Hepatocyte (in vitro differentiated cells): Measurements from ENCODE around the gene CHST4. TPM values are rescaled to one million over a fixed set of nuclear protein-coding genes. Genes with fewer than 3 reads are reported as not detected.

ENCODE experiments used
- DNase-seq: peaks from one replicate; pipeline ENCODE4 v3.0.0-alpha.2; 2016; ENCODE audit warnings: low spot score
- H2AFZ ChIP-seq: fragments of 200-600 bp; sonication (generic); 2 replicates; pipeline ENCODE4 v1.6.0; 2016; ENCODE audit warnings: antibody characterized with exemption, mild to moderate bottlenecking
- H3K27ac ChIP-seq: fragments of 200-600 bp; sonication (generic); 2 replicates; pipeline ENCODE4 v1.5.1; 2016; ENCODE audit warnings: mild to moderate bottlenecking
- H3K27me3 ChIP-seq: fragments of 200-600 bp; sonication (generic); 2 replicates; pipeline ENCODE4 v1.6.1; 2016
- H3K36me3 ChIP-seq: fragments of 200-600 bp; sonication (generic); replicated peaks from 2 replicates; pipeline ENCODE4 v1.5.1; 2016; ENCODE audit warnings: low read depth; ENCODE audit not compliant: insufficient read depth
- H3K4me1 ChIP-seq: fragments of 200-600 bp; sonication (generic); 2 replicates; pipeline ENCODE4 v1.5.1; 2016; ENCODE audit warnings: mild to moderate bottlenecking, moderate library complexity; ENCODE audit not compliant: insufficient read depth
- H3K4me2 ChIP-seq: fragments of 200-600 bp; sonication (generic); 2 replicates; pipeline ENCODE4 v1.6.0; 2016
- H3K4me3 ChIP-seq: fragments of 200-600 bp; sonication (generic); 2 replicates; pipeline ENCODE4 v1.5.1; 2016; ENCODE audit warnings: mild to moderate bottlenecking
- H3K79me2 ChIP-seq: fragments of 200-600 bp; sonication (generic); 2 replicates; pipeline ENCODE4 v1.6.0; 2017; ENCODE audit warnings: mild to moderate bottlenecking
- H3K9me2 ChIP-seq: fragments of 200-600 bp; sonication (generic); replicated peaks from 2 replicates; pipeline ENCODE4 v1.6.0; 2017; ENCODE audit warnings: mild to moderate bottlenecking; ENCODE audit not compliant: insufficient read depth
- H3K9me3 ChIP-seq: fragments of 200-600 bp; sonication (generic); 2 replicates; pipeline ENCODE4 v1.5.1; 2016; ENCODE audit warnings: low read depth, mild to moderate bottlenecking
- H4K20me1 ChIP-seq: fragments of 200-600 bp; sonication (generic); 2 replicates; pipeline ENCODE4 v1.6.0; 2016; ENCODE audit warnings: mild to moderate bottlenecking; ENCODE audit not compliant: insufficient read depth, poor library complexity, severe bottlenecking
- EZH2 ChIP-seq: fragments of 200-600 bp; sonication (generic); IDR thresholded peaks from 2 replicates; pipeline ENCODE4 v1.6.1; 2016; ENCODE audit warnings: antibody characterized with exemption, mild to moderate bottlenecking, borderline replicate concordance
- EZH2phosphoT487 ChIP-seq: fragments of 200-600 bp; sonication (generic); IDR thresholded peaks from one replicate; pipeline ENCODE4 v1.6.1; 2018; ENCODE audit warnings: antibody characterized with exemption, mild to moderate bottlenecking, low read depth, moderate library complexity; ENCODE audit not compliant: unreplicated experiment, severe bottlenecking
- WGBS: methylation state at CpG from one replicate; pipeline ENCODE4 v1.1.6; 2016; ENCODE audit warnings: low lambda C conversion rate; ENCODE audit errors: missing lambda C conversion rate; 5-methylcytosine and 5-hydroxymethylcytosine counted together
- polyA plus RNA-seq: library from polyadenylated mRNA; unstranded; fragments of >200 nt; fragmentation: Nextera tagmentation; extraction: Ambion mirVana; gene quantifications from 2 replicates; pipeline ENCODE4 v1.2.1, GENCODE V29; 2016
- total RNA-seq: library from RNA; depleted of rRNA; stranded (reverse); fragments of >200 nt; gene quantifications from 2 replicates; pipeline ENCODE4 v1.2.3, GENCODE V29; 2014
- TF ChIP-seq, protein P1 (sequence below): fragments of 200-600 bp; sonication (generic); IDR thresholded peaks from 2 replicates; pipeline ENCODE4 v1.5.1; 2016; ENCODE audit warnings: antibody characterized with exemption, mild to moderate bottlenecking; ENCODE audit not compliant: poor library complexity

CHST4 gene
- total and polyA plus RNA-seq, 2 experiments from 2014 or later = 0.06 to 0.10 TPM

DNA sequence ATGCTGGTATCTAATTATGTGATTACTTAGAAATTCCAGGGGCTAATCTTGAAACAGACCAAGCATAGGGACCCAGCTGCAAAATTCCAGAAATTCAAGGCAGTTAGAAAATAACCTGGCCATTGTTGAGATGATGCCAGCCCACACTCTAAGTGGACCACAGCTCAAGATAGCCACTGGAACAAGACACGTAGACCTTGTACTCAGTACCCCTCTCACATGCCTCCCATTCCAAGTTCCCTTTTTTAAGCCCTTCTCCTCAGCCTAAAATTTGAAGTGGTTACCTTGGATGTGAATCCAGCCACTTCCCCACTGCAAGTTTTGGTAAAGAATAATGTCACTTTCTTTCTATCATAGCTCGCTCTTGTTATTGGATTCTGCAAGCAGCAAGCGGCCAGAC lies 33.0 kb upstream of the CHST4 start:
- WGBS = 78% methylated on average over 3 of the region's 3 CpGs
- TF ChIP-seq EZH2 = no peak
- TF ChIP-seq, protein P1, sequence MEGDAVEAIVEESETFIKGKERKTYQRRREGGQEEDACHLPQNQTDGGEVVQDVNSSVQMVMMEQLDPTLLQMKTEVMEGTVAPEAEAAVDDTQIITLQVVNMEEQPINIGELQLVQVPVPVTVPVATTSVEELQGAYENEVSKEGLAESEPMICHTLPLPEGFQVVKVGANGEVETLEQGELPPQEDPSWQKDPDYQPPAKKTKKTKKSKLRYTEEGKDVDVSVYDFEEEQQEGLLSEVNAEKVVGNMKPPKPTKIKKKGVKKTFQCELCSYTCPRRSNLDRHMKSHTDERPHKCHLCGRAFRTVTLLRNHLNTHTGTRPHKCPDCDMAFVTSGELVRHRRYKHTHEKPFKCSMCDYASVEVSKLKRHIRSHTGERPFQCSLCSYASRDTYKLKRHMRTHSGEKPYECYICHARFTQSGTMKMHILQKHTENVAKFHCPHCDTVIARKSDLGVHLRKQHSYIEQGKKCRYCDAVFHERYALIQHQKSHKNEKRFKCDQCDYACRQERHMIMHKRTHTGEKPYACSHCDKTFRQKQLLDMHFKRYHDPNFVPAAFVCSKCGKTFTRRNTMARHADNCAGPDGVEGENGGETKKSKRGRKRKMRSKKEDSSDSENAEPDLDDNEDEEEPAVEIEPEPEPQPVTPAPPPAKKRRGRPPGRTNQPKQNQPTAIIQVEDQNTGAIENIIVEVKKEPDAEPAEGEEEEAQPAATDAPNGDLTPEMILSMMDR = no peak
- no peak for TF ChIP-seq EZH2phosphoT487

DNA sequence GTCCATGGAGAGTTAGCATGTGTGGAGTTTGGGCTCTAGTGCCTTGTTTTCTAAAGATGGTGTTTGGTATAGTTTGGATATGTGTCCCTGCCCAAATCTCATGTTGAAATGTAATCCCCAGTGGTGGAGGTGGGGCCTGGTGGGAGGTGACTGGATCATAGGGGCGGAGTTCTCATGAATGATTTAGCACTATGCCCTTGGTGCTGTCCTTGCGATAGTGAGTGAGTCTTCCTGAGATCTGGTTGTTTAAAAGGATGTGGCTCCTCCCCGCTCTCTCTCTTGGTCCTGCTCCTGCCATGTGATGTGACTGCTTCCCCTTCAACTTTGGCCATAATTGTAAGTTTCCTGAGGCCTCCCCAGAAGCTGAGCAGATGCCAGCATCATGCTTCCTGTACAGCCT lies 28.2 kb upstream of the CHST4 start:
- Histone ChIP-seq H3K4me1 (no peaks in the 10 kb centered on the region), H3K79me2 (no peaks in the 10 kb centered on the region), H4K20me1 (no peaks in the 10 kb centered on the region), H3K27ac (no peak overlapping the region), H3K4me3 (no peak overlapping the region), H2AFZ (no peak overlapping the region), H3K36me3 (no peaks in the 10 kb centered on the region), H3K4me2 (no peak overlapping the region), H3K27me3 (no peaks in the 10 kb centered on the region), H3K9me2 (no peaks in the 10 kb centered on the region), H3K9me3 (no peaks in the 10 kb centered on the region)
- 92% methylated on average over 3 of the region's 3 CpGs for WGBS
- no peak for DNase-seq
- TF ChIP-seq EZH2phosphoT487 (no peak), EZH2 (no peak)
- TF ChIP-seq, protein P1 = no peak

More for the DNA sequence above, 33.0 kb upstream of the CHST4 start:
- Histone ChIP-seq H3K4me3 (no peak overlapping the region), H3K9me2 (no peaks in the 10 kb centered on the region), H3K4me1 (no peaks in the 10 kb centered on the region), H2AFZ (no peak overlapping the region), H4K20me1 (no peaks in the 10 kb centered on the region), H3K36me3 (no peaks in the 10 kb centered on the region), H3K9me3 (no peaks in the 10 kb centered on the region), H3K4me2 (no peak overlapping the region), H3K27ac (no peak overlapping the region), H3K27me3 (no peaks in the 10 kb centered on the region), H3K79me2 (no peaks in the 10 kb centered on the region)
- DNase-seq = no peak

DNA sequence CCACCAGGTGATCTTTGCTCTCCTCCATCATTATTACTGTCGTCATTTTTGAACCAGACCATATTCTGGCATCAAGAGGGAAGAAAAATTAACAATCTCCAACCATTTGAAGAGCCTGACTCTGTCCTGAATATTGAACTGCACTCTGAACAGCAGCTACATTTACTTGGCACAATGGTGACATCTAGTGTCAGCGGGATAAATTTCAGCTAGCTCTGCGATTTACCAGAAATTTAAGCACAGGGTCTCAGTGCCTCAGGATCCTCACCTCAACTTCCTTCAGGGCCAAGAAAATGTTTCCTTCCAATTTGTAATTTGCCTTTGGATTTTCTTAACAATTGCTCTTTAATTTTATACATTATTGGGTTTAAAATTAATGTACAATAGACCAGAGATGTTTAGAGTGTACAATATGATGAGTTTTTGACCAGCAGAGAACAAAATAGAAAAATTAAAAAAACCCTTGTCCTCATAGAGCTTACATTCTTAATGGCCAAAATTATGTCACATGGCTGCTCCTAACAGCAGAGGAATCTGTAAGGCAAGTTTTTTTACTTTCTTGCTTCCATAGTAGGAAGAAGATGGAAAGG lies 26.4 kb upstream of the CHST4 start:
- no peak for TF ChIP-seq EZH2phosphoT487
- TF ChIP-seq, protein P1 = peak; percentile 77
- H2AFZ ChIP-seq = no peak overlapping the region
- H3K9me3 ChIP-seq = no peaks in the 10 kb centered on the region
- no peak overlapping the region for H3K4me3 ChIP-seq
- DNase-seq = peak; percentile 63
- no peaks in the 10 kb centered on the region for H3K79me2 ChIP-seq
- H4K20me1 ChIP-seq = no peaks in the 10 kb centered on the region
- H3K4me1 ChIP-seq = no peaks in the 10 kb centered on the region
- no peak overlapping the region for H3K4me2 ChIP-seq
- no peaks in the 10 kb centered on the region for H3K9me2 ChIP-seq
- WGBS = 1% methylated on average over 3 of the region's 3 CpGs
- H3K27ac ChIP-seq = no peak overlapping the region
- no peaks in the 10 kb centered on the region for H3K27me3 ChIP-seq
- no peaks in the 10 kb centered on the region for H3K36me3 ChIP-seq

DNA sequence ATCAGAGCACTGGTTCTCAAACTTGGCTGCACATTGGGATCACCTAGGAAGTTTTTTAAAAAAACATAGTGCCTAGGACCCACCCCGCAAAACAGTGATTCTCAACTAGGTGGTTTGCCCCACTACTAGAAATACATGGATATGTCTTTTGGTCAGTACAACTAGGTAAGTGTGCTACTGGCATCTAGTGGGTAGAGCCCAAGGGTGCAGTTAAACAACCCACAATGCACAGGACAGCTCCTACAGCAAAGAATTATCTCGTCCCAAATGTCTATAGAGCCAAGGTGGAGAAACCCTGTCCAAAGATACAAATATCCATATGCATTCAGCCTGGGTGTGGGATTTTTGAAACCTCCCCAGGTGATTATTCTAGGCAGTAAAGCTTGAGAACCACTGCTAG lies 25.3 kb upstream of the CHST4 start:
- DNase-seq = no peak
- H2AFZ ChIP-seq = no peak overlapping the region
- no peaks in the 10 kb centered on the region for H4K20me1 ChIP-seq
- no peak overlapping the region for H3K4me3 ChIP-seq
- H3K36me3 ChIP-seq = no peaks in the 10 kb centered on the region
- TF ChIP-seq EZH2phosphoT487 (no peak), EZH2 (no peak)
- TF ChIP-seq, protein P1 = no peak
- H3K79me2 ChIP-seq = no peaks in the 10 kb centered on the region
- WGBS = 83% methylated on average over 2 of the region's 2 CpGs
- H3K27me3 ChIP-seq = no peaks in the 10 kb centered on the region
- no peak overlapping the region for H3K4me2 ChIP-seq
- H3K4me1 ChIP-seq = no peaks in the 10 kb centered on the region
- no peak overlapping the region for H3K27ac ChIP-seq
- no peaks in the 10 kb centered on the region for H3K9me2 ChIP-seq
- no peaks in the 10 kb centered on the region for H3K9me3 ChIP-seq
